DMS153 (cell line): ENCODE measurements around the gene ZBTB8A.
"Not testable (repeated sequence)": the region's sequence is repeated elsewhere in the genome, so short reads cannot be mapped to it uniquely, and the experiment has no call there.

Experiments
- DNase-seq: peaks from one replicate; lab custom pipeline; 2025; lab: John Stamatoyannopoulos, UW

Gene ZBTB8A

GRCh38 chr1:32619701-32620485, 80.7 kb downstream of the ZBTB8A start:
- no peak for DNase-seq

- DNase-seq: no peak
Measured at GRCh38 chr1:32622205-32622604, 83.0 kb downstream of the ZBTB8A start.

GRCh38 chr1:32622806-32623681, 83.8 kb downstream of the ZBTB8A start:
- no peak for DNase-seq

- DNase-seq: no peak
Measured at GRCh38 chr1:32623775-32624174, 84.5 kb downstream of the ZBTB8A start.

GRCh38 chr1:32626176-32626575, 86.9 kb downstream of the ZBTB8A start:
- no peak for DNase-seq

- no peak for DNase-seq
Measured at GRCh38 chr1:32627596-32628162, 88.5 kb downstream of the ZBTB8A start.

GRCh38 chr1:32630173-32630572, 90.9 kb downstream of the ZBTB8A start:
- not testable (repeated sequence) for DNase-seq

- no peak for DNase-seq
Measured at GRCh38 chr1:32632829-32633228, 93.6 kb downstream of the ZBTB8A start.

GRCh38 chr1:32635508-32636277, 96.5 kb downstream of the ZBTB8A start:
- DNase-seq: no peak

GRCh38 chr1:32636914-32637645, 97.9 kb downstream of the ZBTB8A start:
- DNase-seq: no peak

- no peak for DNase-seq
Measured at GRCh38 chr1:32639489-32640075, 100.4 kb downstream of the ZBTB8A start.

- DNase-seq: not testable (repeated sequence)
Measured at GRCh38 chr1:32642292-32642827, 103.1 kb downstream of the ZBTB8A start.

GRCh38 chr1:32644426-32644825, 105.2 kb downstream of the ZBTB8A start:
- no peak for DNase-seq

- no peak for DNase-seq
Measured at GRCh38 chr1:32647308-32648134, 108.3 kb downstream of the ZBTB8A start.

- DNase-seq: peak; percentile 95
Measured at GRCh38 chr1:32650248-32650751, 111.1 kb downstream of the ZBTB8A start, which contains the start of gene ZBTB8OS. Gene ZBTB8OS, minus strand, starts transcription at chr1:32650550. Its CDS starts 21 bp downstream, at chr1:32650529.

- DNase-seq: peak; percentile 98
Measured at GRCh38 chr1:32650752-32651460, 111.7 kb downstream of the ZBTB8A start, which contains the start of gene RBBP4. Gene RBBP4, plus strand, starts transcription at chr1:32651208. Its CDS starts 99 bp downstream, at chr1:32651307.

GRCh38 chr1:32651461-32652073, 112.3 kb downstream of the ZBTB8A start:
- no peak for DNase-seq
